GM19328 (cell line): ENCODE measurements around the gene TNKS2.
"Not testable (repeated sequence)": the region's sequence is repeated elsewhere in the genome, so short reads cannot be mapped to it uniquely, and the experiment has no call there.

Source experiments
- ATAC-seq: cut with Tn5 transposase; IDR thresholded peaks from one replicate; pipeline ENCODE4 v1.9.1; 2021; ENCODE audit warnings: mild to moderate bottlenecking, moderate library complexity; ENCODE audit not compliant: unreplicated experiment

The TNKS2 gene

DNA sequence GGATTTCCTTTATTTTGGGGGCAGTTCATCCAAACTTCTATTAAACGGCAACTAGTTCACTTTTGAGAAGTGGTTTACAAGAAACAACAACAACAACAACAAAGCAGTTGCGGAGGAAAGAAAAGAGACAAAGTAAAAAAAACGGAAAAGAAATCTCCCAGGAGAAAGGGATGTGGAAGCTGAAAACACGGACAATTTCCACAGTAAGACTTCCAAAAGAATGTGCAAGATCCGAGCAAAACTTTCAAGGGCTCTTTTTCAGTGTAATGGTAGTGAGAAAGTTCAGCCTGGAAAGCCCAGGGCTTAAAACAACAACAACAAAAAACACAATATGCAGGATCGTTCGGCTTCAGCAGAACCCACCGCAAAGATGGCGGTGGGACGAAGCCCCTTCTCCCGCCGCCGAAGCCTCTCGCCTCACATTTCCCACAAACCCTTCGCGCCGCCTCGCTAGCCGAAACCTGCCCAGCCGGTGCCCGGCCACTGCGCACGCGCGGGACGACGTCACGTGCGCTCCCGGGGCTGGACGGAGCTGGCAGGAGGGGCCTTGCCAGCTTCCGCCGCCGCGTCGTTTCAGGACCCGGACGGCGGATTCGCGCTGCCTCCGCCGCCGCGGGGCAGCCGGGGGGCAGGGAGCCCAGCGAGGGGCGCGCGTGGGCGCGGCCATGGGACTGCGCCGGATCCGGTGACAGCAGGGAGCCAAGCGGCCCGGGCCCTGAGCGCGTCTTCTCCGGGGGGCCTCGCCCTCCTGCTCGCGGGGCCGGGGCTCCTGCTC lies at the start of gene TNKS2:
Gene TNKS2, plus strand, starts transcription at position 553 of the 775 bp plus-strand sequence. CDS start 265 bp downstream, outside the sequence.
- ATAC-seq = peak; percentile 77

DNA sequence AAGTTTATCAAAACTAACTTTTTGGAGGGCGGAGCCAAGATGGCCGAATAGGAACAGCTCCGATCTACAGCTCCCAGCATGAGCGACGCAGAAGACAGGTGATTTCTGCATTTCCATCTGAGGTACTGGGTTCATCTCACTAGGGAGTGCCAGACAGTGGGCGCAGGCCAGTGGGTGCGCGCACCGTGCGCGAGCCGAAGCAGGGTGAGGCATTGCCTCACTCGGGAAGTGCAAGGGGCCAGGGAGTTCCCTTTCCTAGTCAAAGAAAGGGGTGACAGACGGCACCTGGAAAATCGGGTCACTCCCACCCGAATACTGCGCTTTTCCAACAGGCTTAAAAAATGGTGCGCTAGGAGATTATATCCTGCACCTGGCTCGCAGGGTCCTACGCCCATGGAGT lies 48.6 kb upstream of the TNKS2 start:
- ATAC-seq = not testable (repeated sequence)

DNA sequence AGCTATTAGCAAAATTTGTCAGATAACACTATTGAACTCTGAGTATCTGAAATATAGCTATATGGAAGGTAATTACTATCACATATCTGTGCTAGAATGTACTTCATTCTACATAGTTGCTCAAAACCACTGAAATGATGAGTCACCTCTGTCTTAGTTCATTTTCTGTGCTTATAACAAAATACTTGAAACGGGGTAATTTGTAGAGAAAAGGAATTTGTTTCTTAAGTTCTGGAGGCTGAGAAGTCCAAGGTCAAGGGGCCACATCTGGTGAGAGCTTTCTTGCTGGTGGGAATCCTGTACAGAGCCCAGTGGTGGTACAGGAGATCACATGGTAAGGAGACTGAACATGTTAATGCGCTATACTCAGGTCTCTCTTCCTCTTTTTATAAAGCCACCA lies 41.9 kb upstream of the TNKS2 start:
- no peak for ATAC-seq

DNA sequence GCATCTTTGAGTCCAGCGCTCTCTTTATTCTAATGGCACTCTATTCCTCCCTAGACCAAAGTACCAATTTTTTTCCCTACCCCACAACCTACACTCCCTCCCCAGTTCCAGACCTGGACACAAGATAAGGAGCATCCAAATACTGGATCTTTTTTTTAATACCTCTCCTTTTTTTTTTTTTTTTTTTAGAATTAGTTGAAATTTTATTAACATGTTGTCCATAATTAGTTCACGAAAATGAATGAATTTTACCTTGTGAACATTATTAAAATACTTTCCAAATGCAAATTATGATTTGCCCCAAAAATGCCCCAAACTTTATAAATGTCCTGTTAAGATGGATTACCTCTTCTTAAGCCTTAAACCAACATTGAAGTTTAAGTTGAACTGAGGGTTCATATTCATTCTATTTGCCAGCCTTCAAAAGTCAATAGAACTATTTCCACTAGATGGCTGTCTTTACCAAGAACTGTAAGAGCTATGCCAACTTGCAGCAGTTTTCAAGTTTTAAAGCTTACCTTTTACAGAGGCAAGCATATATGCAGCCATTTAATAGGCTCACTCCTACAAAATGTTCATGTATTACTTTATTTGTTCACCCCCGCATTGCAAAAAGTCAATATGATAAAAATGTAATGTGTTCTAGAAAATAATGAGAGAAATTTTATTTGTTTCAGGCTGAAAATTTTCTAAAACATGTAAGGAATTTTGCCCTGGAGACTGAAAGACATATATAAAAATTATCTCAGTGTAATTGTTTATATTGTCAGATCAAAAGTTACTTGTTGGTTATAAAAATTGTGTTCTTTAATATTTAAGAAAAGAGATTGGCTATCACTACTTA lies 39.7 kb upstream of the TNKS2 start:
- ATAC-seq = no peak

DNA sequence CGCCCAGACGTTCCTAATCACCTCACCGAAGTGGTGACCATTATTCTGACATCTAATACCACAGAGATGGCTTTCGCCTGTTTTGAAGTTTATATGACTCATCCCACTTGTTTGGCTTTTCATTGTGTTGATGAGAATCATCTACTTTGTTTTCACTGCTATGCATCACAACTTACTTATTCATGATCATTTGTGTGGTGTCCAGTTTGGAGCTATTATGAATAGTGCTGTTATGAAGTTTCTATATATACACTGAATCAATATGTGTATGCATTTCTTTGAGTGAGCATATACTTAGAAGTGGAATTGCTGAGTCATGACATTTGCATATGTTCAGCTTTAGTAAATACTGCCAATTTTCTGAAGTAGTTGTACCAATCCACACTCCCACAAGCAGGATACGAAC lies 38.6 kb upstream of the TNKS2 start:
- no peak for ATAC-seq

DNA sequence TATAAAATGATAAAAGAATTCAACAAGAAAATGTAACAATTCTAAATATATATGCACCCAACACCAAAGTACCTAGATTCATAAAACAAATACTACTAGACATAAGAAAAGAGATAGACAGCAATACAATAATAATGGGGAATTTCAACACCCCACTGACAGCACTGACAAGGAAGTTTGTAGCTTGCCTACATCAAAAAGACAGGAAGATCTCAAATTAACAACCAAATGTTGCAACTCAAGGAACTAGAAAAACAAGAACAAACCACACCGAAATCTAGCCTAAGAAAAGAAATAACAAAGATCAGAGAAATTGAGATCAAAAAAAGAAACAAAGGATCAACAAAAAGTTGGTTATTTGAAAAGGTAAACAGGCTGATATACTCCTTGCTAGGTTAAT lies 36.5 kb upstream of the TNKS2 start:
- ATAC-seq = no peak

DNA sequence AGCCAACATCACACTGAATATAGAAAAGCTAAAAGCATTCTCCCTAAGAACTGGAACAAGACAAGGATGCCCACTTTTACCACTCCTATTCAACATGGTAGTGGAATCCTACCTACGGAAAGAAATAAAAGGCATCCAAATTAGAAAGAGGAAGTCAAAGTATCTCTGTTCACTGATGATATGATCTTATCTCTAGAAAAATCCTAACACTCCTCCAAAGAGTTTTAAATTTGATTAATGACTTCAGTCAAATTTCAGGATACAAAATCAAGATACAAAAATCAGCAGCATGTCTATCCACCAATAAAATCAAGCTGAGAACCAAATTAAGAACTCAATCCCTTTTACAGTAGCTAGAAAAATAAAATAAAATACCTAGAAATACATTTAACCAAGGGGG lies 35.3 kb upstream of the TNKS2 start:
- no peak for ATAC-seq

DNA sequence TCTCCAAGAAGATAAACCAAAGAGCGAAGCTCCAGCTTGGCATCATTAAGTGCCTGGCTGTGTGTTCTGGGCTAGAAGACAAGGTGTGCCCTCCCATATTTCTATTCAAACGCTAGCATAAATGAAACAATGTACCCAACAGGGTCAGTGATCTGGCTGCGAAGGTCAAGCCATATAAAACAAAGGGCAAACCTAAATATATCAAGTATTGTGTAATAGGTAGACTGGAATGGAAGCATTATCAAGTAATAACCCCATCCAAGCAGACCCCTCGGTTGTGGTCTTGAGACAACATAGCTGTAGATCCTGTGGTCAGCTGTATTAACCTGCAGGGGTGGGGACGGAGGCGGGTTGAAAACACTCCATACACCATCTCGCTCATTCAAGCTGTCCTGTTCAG lies 31.6 kb upstream of the TNKS2 start:
- ATAC-seq = no peak

DNA sequence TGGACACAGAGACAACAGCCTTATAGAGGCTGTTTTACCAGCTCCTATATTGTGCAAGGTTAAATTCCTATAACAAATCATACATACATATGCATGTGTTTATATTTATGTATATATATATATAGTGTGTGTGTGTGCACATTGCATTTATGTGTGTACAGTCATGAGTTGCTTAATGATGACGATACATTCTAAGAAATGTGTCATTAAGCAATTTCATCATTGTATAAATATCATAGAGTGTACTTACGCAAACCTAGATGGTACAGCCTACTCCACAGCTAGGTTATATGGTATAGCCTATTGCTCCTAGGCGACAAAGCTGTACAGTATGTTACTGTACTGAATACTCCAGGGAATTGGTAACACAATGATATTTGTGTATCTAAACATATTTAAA lies 30.1 kb upstream of the TNKS2 start:
- no peak for ATAC-seq

DNA sequence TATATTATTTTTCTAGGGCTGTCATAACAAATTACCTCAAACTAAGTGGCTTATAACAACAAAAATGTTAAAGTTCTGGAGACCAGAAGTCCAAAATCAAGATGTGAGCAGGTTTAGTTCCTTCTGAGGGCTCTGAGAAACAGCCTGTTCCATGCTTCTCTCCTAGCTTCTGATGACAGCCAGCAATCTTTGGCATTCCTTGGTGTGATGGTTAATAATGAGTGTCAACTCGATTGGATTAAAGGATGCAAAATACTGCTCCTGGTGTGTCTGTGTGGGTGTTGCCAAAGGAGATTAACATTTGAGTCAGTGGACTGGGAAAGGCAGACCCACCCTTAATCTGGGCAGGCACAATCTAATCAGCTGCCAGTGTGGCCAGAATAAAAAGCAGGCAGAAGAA lies 26.3 kb upstream of the TNKS2 start:
- ATAC-seq = no peak

DNA sequence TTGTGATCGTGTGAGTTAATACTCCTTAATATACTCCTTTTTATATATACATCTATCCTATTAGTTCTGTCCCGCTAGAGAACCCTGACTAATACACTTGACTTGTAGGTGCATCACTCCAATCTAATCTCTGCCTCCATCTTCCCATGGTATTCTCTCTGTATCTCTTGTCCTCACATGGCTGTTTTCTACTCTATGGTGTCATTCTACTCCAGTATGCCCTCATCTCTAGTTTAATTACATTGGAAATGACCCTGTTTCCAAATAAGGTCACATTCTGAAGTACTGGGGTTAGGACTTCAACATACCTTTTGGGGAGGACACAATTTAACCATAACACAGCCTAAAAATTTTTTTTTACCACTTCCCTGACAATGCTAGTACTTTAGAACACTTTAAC lies 25.8 kb upstream of the TNKS2 start:
- ATAC-seq = no peak

DNA sequence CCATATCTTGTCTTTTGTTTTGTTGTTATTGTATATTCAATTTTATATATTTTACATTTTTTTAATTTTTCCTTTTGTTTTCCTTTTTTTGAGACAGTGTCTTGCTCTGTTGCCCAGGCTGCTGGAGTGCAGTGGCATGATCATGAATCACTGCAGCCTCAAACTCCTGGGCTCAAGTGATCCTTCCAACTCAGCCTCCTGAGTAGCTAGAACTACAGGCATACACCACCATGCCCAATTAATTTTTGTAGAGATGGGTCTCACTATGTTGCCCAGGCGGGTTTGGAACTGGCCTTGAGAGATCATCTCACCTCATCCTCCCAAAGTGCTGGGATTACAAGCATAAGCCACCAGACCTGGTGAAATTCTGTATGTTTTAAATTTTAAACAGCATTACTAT lies 25.4 kb upstream of the TNKS2 start:
- ATAC-seq = no peak

DNA sequence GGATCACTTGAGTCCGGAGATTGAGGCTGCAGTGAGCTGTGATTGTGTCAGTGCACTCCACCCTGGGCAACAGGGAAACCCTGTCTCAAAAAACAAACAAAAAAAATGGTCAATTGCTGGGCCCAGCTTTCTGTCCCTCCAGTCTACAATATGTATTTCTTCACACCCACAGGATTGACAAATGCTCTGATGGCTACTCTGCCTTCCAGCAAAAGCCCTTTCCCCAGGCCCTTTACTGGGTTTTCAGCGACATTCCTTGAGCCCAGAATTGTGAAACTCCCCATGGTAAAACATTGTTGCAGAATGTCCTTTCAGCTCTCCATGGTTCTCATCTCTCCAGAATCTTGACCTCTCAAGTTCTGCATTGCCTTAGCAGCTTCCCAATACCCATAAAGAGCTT lies 23.7 kb upstream of the TNKS2 start:
- no peak for ATAC-seq

DNA sequence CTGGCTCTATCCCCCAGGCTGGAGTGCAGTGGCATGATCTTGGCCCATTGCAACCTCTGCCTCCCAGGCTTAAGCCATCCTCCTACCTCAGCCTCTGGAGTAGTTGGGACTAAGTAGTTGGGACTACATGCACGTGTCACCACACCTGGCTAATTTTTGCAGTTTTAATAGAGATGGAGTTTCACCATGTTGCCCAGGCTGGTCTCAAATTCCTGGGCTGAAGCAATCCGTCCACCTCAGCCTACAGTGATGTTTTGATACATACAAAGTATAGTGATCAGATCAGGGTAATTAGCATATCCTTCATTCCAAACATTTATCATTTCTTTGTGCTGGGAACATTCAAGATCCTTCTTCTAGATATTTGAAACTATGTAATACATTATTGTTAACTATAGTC lies 22.5 kb upstream of the TNKS2 start:
- no peak for ATAC-seq

DNA sequence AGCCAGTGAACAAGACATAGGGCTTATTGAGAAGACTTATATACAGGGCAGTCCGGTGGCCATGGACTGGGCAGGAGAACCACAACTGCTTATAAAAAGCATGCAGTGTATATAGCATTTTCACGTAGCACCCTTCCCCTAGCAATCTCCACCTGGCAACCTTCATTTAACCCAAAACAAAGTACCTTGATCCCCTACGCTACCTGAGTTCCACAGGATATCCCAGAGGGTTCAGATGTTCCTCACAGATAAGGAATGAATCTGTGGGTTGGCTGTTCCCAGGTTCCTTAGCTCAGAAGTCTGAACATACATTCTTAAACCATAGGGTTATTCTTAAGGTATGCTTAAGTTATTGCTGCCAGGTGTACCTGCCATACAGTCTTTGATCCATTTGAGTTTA lies 22.0 kb upstream of the TNKS2 start:
- no peak for ATAC-seq

DNA sequence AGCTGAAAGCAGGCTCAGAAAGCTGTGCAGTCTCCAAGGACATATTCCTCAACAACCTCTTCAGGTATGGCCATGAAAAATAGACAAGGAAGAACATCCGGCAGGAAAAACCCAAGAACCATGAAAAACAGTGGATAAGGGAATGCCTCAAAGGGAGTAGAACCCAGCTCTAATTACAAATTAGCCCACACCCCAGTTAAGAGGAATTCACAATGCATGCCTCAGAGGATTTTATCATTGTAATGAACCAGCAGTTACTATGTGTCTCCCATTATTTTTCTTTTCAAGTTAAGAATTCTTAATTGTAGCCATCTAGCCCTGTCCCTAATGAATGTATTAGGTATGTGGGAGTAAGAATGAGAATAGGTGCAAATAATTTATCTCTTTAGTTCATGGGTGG lies 19.7 kb upstream of the TNKS2 start:
- no peak for ATAC-seq

DNA sequence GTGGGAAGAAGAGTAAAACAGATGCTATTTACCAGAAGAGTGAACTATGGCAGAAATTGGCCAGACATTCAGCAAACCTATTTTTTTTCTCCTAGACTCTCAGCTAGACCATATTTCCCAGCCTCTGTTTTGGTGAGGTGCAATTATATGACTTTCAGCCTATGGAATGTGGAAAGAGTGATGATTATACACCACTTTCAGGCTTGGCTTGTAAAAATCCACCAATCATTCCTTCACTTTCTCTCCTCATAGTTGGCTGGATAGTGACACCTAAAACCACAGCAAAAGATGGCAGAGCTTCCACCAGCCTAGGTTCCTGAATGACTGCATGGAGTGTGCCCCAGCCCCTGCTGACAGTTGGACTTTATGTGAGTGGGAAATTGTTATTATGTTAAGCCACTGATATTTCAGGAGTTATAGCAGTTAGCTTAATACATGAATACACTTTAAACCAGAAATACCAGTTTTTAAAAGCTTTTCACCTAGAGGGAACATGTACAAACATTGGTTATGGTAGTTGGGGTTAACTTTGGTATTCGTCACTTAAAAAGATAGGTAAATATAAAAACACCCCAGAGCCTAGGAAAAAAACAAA lies 19.1 kb upstream of the TNKS2 start:
- no peak for ATAC-seq

DNA sequence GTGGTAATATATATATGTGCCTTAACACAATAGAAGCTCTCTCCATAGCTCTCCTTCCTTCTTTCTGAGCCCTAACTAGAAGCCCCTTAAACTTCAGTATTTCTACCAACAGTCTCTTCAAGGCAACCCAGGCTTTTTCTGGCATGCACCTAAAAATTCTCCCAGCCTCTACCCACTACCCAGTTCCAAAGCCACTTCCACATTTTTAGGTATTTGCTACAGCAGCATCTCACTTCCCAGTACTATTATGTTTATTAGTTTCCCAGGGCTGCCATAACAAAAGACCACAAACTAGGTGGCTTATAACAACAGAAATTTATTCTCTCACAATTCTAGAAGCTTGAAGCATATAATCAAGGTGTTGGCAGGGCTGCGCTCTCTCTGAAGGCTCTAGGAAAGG lies 15.7 kb upstream of the TNKS2 start:
- ATAC-seq = no peak

DNA sequence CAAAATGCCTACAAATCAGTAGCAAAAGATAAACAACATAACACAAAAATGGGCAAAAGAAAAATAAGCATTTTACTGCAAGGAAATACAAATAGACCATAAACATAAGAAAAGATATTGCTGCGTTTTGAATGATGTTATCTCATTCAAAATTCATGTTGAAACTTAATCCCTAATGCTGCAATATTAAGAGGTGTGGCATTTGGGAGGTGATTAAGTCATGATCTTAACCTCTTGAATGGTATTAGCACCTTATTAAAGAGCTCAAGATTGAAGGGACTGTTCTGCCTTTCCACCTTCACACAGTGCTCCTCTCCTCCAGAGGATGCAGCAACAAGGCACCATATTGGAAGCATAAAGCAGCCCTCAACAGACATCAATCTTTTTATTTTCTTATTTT lies 12.4 kb upstream of the TNKS2 start:
- ATAC-seq = no peak

DNA sequence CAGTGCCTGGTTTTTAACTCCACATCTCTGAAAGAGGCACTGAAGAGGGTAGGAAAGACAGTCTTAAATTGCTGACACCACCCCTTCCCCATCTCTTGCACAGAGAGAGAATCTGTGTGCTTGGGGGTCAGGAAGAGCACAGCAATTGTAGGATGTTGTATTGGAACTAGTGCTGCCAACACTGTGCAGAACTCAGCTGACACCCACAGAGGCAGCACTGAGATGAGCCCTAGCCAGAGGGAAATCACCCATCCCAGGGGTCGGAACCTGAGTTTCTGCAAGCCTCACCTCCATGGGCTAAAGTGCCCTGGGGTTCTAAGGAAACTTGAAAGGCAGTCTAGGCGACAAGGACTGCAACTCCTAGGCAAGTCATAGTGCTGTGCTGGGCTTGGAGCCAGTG lies 11.0 kb upstream of the TNKS2 start:
- no peak for ATAC-seq

DNA sequence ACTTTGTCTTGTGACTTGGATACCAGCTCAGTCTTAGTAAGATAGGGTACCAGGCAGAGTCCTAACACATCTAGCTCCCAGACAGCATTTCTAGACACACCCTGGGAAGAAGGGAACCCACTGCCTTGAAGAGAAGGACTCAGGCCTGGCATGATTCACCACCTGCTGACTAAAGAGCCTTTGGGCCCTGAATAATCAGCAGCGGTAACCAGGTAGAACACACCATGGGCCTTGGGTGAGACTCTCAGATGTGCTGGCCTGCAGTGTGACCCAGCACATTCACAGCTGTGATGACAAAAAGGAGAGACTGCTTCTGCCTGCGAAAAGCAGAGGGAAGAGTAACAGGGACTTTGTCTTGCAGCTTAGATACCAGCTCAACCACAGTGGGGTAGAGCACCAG lies 10.4 kb upstream of the TNKS2 start:
- no peak for ATAC-seq

DNA sequence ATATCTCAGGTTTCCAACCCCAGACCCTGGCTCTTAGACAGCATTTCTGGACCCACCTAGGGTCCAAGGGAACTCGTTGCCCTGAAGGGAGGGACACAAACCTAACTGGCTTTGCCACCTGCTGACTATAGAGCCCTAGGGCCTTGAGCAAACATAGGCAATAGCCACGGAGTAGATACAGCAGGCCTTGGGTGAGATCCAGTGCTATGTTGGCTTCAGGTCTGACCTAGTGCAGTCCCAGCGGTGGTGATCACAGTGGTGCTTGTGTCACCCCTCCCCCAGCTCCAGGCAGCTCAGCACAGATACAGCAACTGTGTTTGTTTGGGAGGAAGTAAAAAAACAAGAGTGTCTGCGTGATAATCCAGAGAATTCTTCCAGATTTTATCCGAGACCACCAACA lies 9.7 kb upstream of the TNKS2 start:
- no peak for ATAC-seq
